Epidermal melanocyte (primary cell): ENCODE measurements around the gene ADARB1.

Experiments used
- DNase-seq: peaks from one replicate; pipeline ENCODE4 v3.0.0; 2011; ENCODE audit warnings: low spot score; ENCODE audit not compliant: insufficient read length

Gene ADARB1

GRCh38 chr21:45262041-45262581 lies 187.7 kb downstream of the ADARB1 start:
- no peak for DNase-seq

- no peak for DNase-seq
These were observed 188.2 kb downstream of the ADARB1 start for GRCh38 chr21:45262616-45263015.

GRCh38 chr21:45263534-45263933 lies 189.2 kb downstream of the ADARB1 start:
- DNase-seq = no peak

GRCh38 chr21:45264146-45264911 lies 189.9 kb downstream of the ADARB1 start:
- no peak for DNase-seq

- DNase-seq = no peak
These were observed 190.6 kb downstream of the ADARB1 start for GRCh38 chr21:45264912-45265515.

GRCh38 chr21:45265721-45266517 lies 191.5 kb downstream of the ADARB1 start:
- no peak for DNase-seq

- no peak for DNase-seq
These were observed 192.4 kb downstream of the ADARB1 start for GRCh38 chr21:45266518-45267389.

GRCh38 chr21:45267390-45267760 lies 193.0 kb downstream of the ADARB1 start:
- DNase-seq = no peak

- no peak for DNase-seq
These were observed 195.5 kb downstream of the ADARB1 start for GRCh38 chr21:45269861-45270260.

GRCh38 chr21:45270306-45270821 lies 196.0 kb downstream of the ADARB1 start:
- no peak for DNase-seq
